ENCODE measurements around the gene MYO15A. TPM values are rescaled to one million over a fixed set of nuclear protein-coding genes. Genes with fewer than 3 reads are reported as not detected.

Gene MYO15A
- total RNA-seq, 1 experiment from 2014 or later, result 3.5 TPM

- Histone ChIP-seq H3K79me2 (ENCODE audit: low read depth) (no peaks in the 10 kb centered on the region), H3F3A (ENCODE audit: insufficient read depth, low read depth) (no peaks in the 10 kb centered on the region; the same call in 1 of the 2 replicates), H3K4me3 (no peak overlapping the region), H3K27me3 (ENCODE audit: insufficient read depth, low read depth) (no peaks in the 10 kb centered on the region), H3K27ac (no peak overlapping the region), H3K9me2 (ENCODE audit: insufficient read depth) (no peaks in the 10 kb centered on the region), H3K9me3 (ENCODE audit: insufficient read depth, low read depth) (no peaks in the 10 kb centered on the region), H3K36me3 (ENCODE audit: low read depth) (no peaks in the 10 kb centered on the region), H4K20me1 (ENCODE audit: insufficient read depth) (peaks cover 2% of the 10 kb centered on the region), H3K4me2 (no peak overlapping the region), H2AFZ (no peak overlapping the region), H3K4me1 (replicated peaks; ENCODE audit: insufficient read depth) (no peaks in the 10 kb centered on the region)
- intact Hi-C loops (cut with micrococcal nuclease; ENCODE audit: unreplicated experiment), result no loop called here
- POLR2A ChIA-PET (ENCODE audit: unreplicated experiment), result no interaction called here
- DNase-seq, result no peak
- TF ChIP-seq EZH2 (IDR thresholded peaks at IDR 0.05; ENCODE audit: low read depth) (no peak), CTCF (conservative IDR thresholded peaks at IDR 0.05) (no peak)
- BruUV-seq (replicated peaks), result no TSS peak
- CTCF ChIA-PET, result no interaction called here
Measured at GRCh38 chr17:18107971-18108370, 585 bp upstream of the MYO15A start.

GRCh38 chr17:18109935-18110485 is 1.5 kb downstream of the MYO15A start:
- H3K27ac ChIP-seq, result no peak overlapping the region
- CTCF ChIA-PET, result no interaction called here
- no peaks in the 10 kb centered on the region for H3K36me3 ChIP-seq (ENCODE audit: low read depth)
- POLR2A ChIA-PET (ENCODE audit: unreplicated experiment), result interaction anchor here (0.7 kb wide), 1 partner anchor 78 kb away, joined by 3 read pairs; no protein-coding TSS in a partner anchor
- H3K4me2 ChIP-seq, result no peak overlapping the region
- no peaks in the 10 kb centered on the region for H4K20me1 ChIP-seq (ENCODE audit: insufficient read depth)
- H3K27me3 ChIP-seq (ENCODE audit: insufficient read depth, low read depth), result no peaks in the 10 kb centered on the region
- no peaks in the 10 kb centered on the region for H3K4me1 ChIP-seq (replicated peaks; ENCODE audit: insufficient read depth)
- H3K79me2 ChIP-seq (ENCODE audit: low read depth), result no peaks in the 10 kb centered on the region
- intact Hi-C loops (cut with micrococcal nuclease; ENCODE audit: unreplicated experiment), result no loop called here
- no peaks in the 10 kb centered on the region; the same call in 1 of the 2 replicates for H3F3A ChIP-seq (ENCODE audit: insufficient read depth, low read depth)
- H3K9me2 ChIP-seq (ENCODE audit: insufficient read depth), result no peaks in the 10 kb centered on the region
- TF ChIP-seq CTCF (conservative IDR thresholded peaks at IDR 0.05) (no peak), EZH2 (IDR thresholded peaks at IDR 0.05; ENCODE audit: low read depth) (no peak)
- H3K4me3 ChIP-seq, result no peak overlapping the region
- BruUV-seq (replicated peaks), result no TSS peak
- H3K9me3 ChIP-seq (ENCODE audit: insufficient read depth, low read depth), result no peaks in the 10 kb centered on the region
- DNase-seq, result no peak
- no peak overlapping the region for H2AFZ ChIP-seq

- H3K79me2 ChIP-seq (ENCODE audit: low read depth), result no peaks in the 10 kb centered on the region
- H3F3A ChIP-seq (ENCODE audit: insufficient read depth, low read depth), result no peaks in the 10 kb centered on the region; the same call in 1 of the 2 replicates
- H3K4me1 ChIP-seq (replicated peaks; ENCODE audit: insufficient read depth), result no peaks in the 10 kb centered on the region
- BruUV-seq (replicated peaks), result TSS peak; percentile 25
- ChIA-PET POLR2A (ENCODE audit: unreplicated experiment) (interaction anchor here (0.7 kb wide), 2 partner anchors 56 to 77 kb away, joined by 3 to 5 read pairs; no protein-coding TSS in a partner anchor), CTCF (no interaction called here)
- no peaks in the 10 kb centered on the region for H4K20me1 ChIP-seq (ENCODE audit: insufficient read depth)
- H3K4me2 ChIP-seq, result no peak overlapping the region
- no peak overlapping the region for H2AFZ ChIP-seq
- no peak overlapping the region for H3K4me3 ChIP-seq
- TF ChIP-seq EZH2 (IDR thresholded peaks at IDR 0.05; ENCODE audit: low read depth) (no peak), CTCF (conservative IDR thresholded peaks at IDR 0.05) (no peak)
- intact Hi-C loops (cut with micrococcal nuclease; ENCODE audit: unreplicated experiment), result no loop called here
- no peaks in the 10 kb centered on the region for H3K27me3 ChIP-seq (ENCODE audit: insufficient read depth, low read depth)
- no peak overlapping the region for H3K27ac ChIP-seq
- no peaks in the 10 kb centered on the region for H3K9me2 ChIP-seq (ENCODE audit: insufficient read depth)
- H3K36me3 ChIP-seq (ENCODE audit: low read depth), result no peaks in the 10 kb centered on the region
- no peaks in the 10 kb centered on the region for H3K9me3 ChIP-seq (ENCODE audit: insufficient read depth, low read depth)
- no peak for DNase-seq
Measured at GRCh38 chr17:18110636-18111145, 2.1 kb downstream of the MYO15A start.

Data from PC-9 (cell line).